CD4-positive, alpha-beta T cell treated with Interleukin-17A for 1 hour (primary cell): ENCODE data around the gene NEB.
A peak's percentile ranks its signal among the peaks of the same experiment; 100 is the strongest.

Experiments
- DNase-seq: peaks from one replicate; pipeline ENCODE4 v3.0.0-alpha.2; 2020

Gene NEB

GRCh38 chr2:151691631-151692030 is 42.6 kb downstream of the NEB start:
- DNase-seq, result no peak

- DNase-seq, result no peak
These were observed 45.6 kb downstream of the NEB start for GRCh38 chr2:151688719-151689118.

GRCh38 chr2:151682459-151683003 is 51.7 kb downstream of the NEB start:
- no peak for DNase-seq

DNA sequence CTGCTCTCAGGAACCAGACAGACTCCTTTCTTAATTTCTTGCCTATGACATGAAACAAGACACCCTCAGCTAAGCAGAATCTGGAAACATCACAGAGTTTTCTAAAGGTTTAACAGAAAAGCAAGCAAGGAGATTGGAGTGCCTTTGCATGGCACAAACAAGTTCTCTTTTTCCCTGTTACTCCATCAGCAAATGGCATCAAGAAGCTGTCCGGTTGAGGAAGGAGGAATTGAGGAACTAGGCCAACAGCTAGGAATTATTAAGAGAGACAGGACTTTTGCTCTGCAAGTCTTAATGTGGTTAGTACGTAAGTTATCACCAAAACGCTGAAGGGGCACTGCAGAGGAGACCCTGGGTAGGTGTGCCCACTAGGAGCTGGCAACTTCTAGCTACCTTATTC is 53.2 kb downstream of the NEB start:
- DNase-seq, result no peak

GRCh38 chr2:151679994-151680393 is 54.3 kb downstream of the NEB start:
- no peak for DNase-seq

DNA sequence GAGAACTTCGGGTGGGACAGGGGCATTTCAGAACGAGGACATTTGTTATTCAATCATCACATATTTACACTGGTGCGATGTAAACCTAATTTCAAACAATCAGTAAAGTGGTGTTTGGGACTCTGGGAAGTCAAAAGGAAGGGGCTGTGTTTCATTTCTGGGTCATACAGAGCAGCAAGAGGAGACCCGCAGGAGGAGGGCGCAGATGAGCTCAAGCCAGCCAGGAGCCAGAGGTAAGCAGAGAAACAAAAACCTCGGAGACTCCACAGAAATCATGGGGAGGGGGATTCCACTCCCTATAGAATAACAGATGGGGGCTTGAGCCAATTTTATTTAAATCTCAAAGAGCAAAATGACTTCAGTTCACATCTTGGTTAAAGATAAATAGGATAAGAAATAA is 55.4 kb downstream of the NEB start:
- DNase-seq, result no peak

GRCh38 chr2:151673016-151673415 is 61.3 kb downstream of the NEB start:
- DNase-seq, result no peak

GRCh38 chr2:151672277-151672676 is 62.0 kb downstream of the NEB start:
- no peak for DNase-seq

- DNase-seq, result no peak
These were observed 63.3 kb downstream of the NEB start for GRCh38 chr2:151670846-151671597.

DNA sequence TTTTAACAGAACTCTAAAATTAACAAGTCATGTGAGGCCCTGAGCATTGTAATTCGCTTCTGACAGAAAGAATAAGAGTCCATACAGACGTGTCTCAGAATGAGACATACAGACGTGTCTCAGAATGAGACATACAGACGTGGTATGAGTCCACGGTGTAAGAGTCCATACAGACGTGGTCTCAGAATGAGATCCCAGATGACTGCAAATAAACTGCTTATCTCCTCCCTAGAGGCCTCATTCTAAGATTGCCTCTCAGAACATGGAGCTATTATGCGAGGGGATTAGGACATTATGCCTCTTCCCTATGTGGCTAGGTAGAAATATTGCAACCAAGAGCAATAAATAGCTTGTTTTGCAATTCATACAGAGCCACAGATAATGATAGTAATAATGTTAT is 63.9 kb downstream of the NEB start:
- DNase-seq, result no peak

- DNase-seq, result peak; percentile 30
These were observed 64.6 kb downstream of the NEB start for GRCh38 chr2:151669585-151670081.

- no peak for DNase-seq
These were observed 65.5 kb downstream of the NEB start for GRCh38 chr2:151668737-151669136.

- DNase-seq, result no peak
These were observed 68.3 kb downstream of the NEB start for GRCh38 chr2:151665959-151666358.

DNA sequence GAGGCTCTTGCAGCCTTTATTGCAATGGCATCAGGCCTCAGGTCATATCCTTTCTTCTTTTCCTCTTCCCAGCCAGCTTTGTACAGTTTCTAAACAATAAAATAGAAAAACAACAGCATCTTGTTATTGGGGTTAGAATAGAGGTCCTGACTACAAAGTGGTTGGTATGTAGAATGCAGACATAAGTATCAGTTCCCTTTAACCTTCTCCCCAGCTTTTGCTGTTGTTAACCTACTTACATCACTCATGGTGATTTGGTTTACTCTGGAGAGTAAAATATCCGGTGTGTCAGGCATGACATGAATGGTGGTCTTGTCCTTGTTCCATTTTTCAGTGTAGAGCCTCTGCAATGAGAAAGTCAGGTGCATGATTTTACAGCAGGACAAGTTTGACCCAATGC is 69.8 kb downstream of the NEB start:
- DNase-seq, result no peak

DNA sequence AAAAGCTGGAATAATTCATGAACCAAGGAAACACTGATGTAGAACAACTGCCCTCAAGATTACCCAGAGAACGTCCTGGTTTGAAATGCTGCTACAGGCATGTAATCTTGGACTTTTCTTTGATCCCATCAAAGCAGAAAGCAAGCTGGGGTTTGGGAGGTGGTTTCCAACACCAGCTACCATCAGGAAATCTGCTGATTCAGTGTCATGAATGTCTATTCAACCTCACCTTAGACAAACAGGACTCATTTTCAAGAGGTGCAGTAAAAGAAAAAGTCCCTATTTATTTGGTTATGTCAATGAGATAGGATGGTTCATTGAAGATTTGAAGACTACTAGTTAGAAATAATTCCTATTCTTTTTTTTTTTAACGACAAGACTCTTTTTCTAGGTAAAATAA is 72.7 kb downstream of the NEB start:
- DNase-seq, result no peak

GRCh38 chr2:151658081-151658480 is 76.2 kb downstream of the NEB start:
- no peak for DNase-seq

DNA sequence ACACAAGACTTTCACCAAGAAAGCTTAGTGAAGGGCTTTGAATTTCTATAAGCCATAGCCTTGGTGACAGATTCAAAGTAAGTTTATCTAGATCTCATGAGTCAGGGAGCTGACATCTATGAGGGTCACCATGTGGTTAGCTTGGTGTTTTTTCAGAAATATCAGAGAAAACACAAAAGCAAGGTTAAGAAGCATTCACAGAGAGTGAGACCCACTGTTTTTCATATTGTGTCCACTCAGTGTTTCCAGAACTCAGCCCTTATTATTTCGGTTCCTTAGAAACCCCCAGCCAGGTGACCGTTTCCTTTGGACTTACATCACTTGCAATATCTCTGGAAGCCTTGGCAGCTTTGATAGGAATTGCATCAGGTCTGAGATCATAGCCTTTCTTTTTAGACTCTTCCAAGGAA is 76.6 kb downstream of the NEB start:
- no peak for DNase-seq

GRCh38 chr2:151655663-151656398 is 78.4 kb downstream of the NEB start:
- no peak for DNase-seq

DNA sequence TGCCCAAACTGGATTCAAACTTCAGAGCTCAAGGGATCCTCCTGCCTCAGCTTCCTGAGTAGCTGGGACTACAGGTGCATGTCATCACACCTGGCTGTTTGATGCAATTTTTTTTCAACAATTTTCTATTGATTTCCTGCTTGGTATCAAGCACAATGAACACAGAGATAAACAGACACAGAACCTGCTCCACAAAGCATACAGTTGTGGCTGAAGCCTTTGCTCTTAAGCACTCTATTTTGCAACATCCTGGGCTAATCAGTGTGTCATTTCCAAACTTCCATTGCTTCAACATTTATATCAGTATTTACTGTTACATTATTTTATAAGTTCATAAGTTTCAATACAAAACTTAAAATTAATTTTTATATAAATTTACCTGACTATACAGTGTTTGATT is 79.4 kb downstream of the NEB start:
- no peak for DNase-seq

- DNase-seq, result no peak
These were observed 80.2 kb downstream of the NEB start for GRCh38 chr2:151654085-151654484.

DNA sequence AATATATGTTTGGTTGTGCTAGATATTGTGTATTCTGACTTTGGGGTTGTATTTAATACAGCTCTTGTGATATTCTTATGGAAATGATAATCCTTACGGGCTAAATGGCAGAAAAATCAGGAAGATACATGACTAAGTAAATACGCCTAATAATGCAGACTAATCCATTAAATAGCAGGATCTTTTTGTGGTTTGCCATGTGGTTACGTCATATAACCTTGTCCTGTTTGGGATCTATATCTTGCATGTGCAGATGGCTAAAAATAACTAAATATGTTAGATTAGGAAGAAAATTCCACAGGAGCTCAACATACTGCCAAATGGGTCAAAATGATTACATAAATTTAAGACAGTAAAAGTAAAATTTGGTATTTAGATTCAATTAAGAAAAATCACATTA is 83.0 kb downstream of the NEB start:
- no peak for DNase-seq

DNA sequence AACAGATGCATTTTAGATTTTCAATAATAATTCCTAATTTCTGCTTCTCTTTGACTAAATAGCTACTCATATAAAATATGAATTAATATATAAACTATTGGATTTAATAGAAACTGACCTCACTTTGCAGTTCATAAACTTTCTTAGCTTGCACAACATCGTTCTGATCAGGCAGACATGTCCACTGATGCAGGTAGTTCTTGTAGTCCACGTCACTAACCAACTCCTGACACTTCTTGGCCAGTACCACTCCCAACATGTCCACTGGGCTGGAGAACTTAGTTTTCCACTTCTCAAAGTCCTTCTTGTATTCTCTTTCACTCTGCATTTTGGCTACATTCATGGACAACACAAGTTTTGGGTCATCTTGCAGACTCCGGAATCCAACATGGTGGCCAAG is 83.8 kb downstream of the NEB start:
- DNase-seq, result no peak

DNA sequence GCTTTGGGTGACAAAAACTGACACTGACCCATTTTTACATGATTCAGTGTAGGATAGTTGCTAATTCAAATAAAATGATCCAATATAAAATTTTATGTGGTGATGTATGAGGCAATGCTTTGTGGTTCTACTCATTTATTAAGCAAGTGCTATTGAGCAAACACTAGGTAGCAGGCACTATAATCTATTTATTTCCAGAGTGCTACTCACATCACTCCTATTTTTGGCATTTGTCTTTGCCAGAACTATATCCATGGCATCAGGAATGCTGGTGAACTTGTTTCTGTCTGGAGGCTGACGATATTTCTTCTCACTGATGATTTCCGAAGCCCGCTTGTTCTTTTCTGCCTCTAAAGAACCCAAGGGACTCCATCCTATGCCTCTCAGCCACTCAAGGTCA is 84.3 kb downstream of the NEB start:
- no peak for DNase-seq

DNA sequence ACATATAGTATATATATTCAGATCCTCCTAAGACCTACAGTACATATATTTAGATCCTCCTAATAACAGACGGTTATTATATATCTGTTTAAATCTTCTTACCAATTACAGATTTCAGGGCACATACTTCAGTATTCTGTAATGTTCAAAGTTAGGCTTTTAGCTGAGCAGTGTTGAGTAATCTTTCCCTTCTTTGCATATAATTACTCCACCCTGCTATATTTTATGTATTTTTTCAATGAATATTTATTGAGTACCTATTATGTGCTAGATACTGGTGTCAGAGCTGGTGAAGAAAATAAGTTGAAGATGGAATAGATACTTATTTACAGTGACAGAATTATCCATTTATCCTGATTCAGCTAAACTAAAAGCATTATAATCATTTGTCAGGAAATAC is 84.9 kb downstream of the NEB start:
- no peak for DNase-seq
